WI38 (cell line): ENCODE data around the gene NR3C1.

Source experiments
- H3K4me3 ChIP-seq: 2 replicates; pipeline ENCODE4 v1.5.1; 2011; ENCODE audit warnings: low read depth, mild to moderate bottlenecking, control low read depth, low read length
- CTCF ChIP-seq: IDR thresholded peaks from 2 replicates; pipeline ENCODE4 v1.5.1; 2012; ENCODE audit warnings: low read depth, mild to moderate bottlenecking, control low read depth, low read length

The NR3C1 gene

GRCh38 chr5:143372187-143372829, 31.2 kb downstream of the NR3C1 start:
- no peak for TF ChIP-seq CTCF
- no peak overlapping the region for H3K4me3 ChIP-seq

GRCh38 chr5:143370440-143370839, 33.0 kb downstream of the NR3C1 start:
- TF ChIP-seq CTCF = no peak
- no peak overlapping the region for H3K4me3 ChIP-seq

- no peak for TF ChIP-seq CTCF
- H3K4me3 ChIP-seq = no peak overlapping the region
Measured at GRCh38 chr5:143364061-143364460, 39.4 kb downstream of the NR3C1 start.

- no peak overlapping the region for H3K4me3 ChIP-seq
- no peak for TF ChIP-seq CTCF
Measured at GRCh38 chr5:143362664-143363227, 40.7 kb downstream of the NR3C1 start.

GRCh38 chr5:143361438-143361837, 42.0 kb downstream of the NR3C1 start:
- TF ChIP-seq CTCF = no peak
- no peak overlapping the region for H3K4me3 ChIP-seq

- no peak for TF ChIP-seq CTCF
- no peak overlapping the region for H3K4me3 ChIP-seq
Measured at GRCh38 chr5:143360755-143361154, 42.7 kb downstream of the NR3C1 start.

- no peak for TF ChIP-seq CTCF
- H3K4me3 ChIP-seq = no peak overlapping the region
Measured at GRCh38 chr5:143359869-143360268, 43.6 kb downstream of the NR3C1 start.
